Measurements from ENCODE around the gene DMBX1. TPM values are rescaled to one million over a fixed set of nuclear protein-coding genes. Genes with fewer than 3 reads are reported as not detected.

The DMBX1 gene
- total RNA-seq, 4 donors from 2014 or later = not detected

DNA sequence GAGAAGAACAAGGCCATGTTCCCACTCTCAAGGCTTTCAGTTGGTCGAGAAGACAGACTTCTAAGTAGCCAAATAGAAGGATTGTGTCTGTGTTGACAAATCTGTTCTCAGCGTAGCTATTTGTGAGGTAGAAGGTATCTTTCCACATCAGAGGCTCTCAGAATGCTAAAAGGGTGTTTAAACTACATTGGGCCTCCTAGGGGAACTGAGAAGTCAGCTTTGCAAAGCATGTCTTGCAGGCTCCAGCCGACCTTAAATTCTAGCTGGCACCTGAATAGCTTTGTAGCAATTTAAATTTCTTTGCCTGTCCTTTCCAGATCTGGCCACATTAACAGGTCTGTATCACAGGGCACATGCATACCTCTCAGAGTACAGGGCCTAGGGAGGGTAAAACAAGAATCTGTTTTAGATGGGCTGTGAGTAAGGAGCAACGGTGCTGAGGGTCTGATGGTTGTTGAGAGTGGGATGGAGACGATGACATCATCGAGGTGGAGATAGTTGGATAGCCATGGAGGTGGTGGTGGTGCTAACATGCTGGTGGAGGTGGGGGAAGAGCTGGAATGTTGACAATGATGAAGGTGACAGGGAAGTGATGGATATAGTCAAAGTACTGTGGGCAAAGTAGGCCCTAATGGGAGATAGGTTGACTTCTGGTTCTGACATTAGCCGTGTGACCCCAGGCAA, 17.0 kb upstream of the DMBX1 start:
- 61% methylated on average over 7 of the region's 7 CpGs for WGBS
- Histone ChIP-seq H3K36me3 (no peaks in the 10 kb centered on the region), H3K9me3 (no peaks in the 10 kb centered on the region), H3K4me3 (no peak overlapping the region), H3K4me1 (no peaks in the 10 kb centered on the region), H3K27ac (replicated peaks in 1 of 4) (no peak overlapping the region), H3K27me3 (peaks cover 0 to 46% (median 0%) of the 10 kb centered on the region in 4 donors)
- no peak for DNase-seq (ENCODE audit: extremely low spot score)
- intact Hi-C loops (cut with DNase I) = no loop called here
- TF ChIP-seq POLR2AphosphoS5 (IDR thresholded peaks at IDR 0.05) (no peak), POLR2A (IDR thresholded peaks at IDR 0.05; ENCODE audit: low read depth) (no peak)

DNA sequence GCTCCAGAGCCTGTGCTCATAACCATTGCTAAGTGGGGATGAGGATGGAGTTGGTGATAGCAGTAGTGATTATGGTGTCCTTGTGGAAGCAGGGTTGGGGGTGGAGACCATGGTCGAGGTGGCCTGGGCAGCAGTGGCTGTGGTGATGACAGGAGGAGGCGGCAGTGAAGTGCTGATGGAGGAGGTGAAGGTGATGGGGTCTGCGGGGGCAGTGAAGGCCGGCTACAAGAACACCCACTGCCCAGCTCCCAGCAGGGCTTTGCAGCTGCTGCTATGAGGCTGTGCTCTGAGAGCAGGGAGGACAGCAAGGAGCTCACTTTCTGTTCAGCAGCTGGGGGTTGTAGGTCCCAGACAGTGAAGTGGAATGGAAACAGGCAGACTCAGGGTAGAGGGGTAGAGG, 15.6 kb upstream of the DMBX1 start:
- no peak overlapping the region for H3K4me3 ChIP-seq
- H3K36me3 ChIP-seq = no peaks in the 10 kb centered on the region
- H3K4me1 ChIP-seq = no peaks in the 10 kb centered on the region
- no peak overlapping the region for H3K27ac ChIP-seq (replicated peaks in 1 of 4)
- H3K9me3 ChIP-seq = no peaks in the 10 kb centered on the region
- WGBS = 34% methylated on average over 4 of the region's 4 CpGs
- peaks cover 0 to 55% (median 0%) of the 10 kb centered on the region in 4 donors for H3K27me3 ChIP-seq
- intact Hi-C loops (cut with DNase I) = no loop called here
- no peak for TF ChIP-seq EP300 (IDR thresholded peaks at IDR 0.05)
- no peak for DNase-seq (ENCODE audit: extremely low spot score)

DNA sequence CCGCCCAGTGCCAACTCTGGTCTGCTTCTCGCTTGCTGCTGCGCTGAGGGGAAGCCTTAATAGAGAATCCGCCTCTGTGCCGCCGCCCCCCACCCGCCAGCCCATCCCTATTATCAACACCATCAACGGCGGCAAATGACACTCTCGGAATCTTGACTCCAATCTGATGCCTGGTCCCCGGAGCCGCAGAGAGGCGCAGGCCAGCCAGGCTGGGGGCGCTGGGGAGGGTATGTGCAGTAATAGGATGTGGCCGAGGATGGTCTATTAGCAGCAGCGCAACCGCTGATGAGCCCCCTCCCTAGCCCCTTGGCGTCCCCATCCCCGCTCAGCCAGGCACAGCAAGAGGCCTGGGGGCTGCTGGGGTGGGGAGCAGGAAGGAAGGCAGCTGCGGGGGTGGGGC, 15.1 kb upstream of the DMBX1 start:
- H3K36me3 ChIP-seq = no peaks in the 10 kb centered on the region
- no peaks in the 10 kb centered on the region for H3K4me1 ChIP-seq
- no peak overlapping the region for H3K27ac ChIP-seq (replicated peaks in 1 of 4)
- H3K27me3 ChIP-seq = peaks cover 0 to 52% (median 0%) of the 10 kb centered on the region in 4 donors
- no peaks in the 10 kb centered on the region for H3K9me3 ChIP-seq
- WGBS = 33% methylated on average over 16 of the region's 20 CpGs
- no peak overlapping the region for H3K4me3 ChIP-seq
- intact Hi-C loops (cut with DNase I) = no loop called here
- TF ChIP-seq, protein P1, sequence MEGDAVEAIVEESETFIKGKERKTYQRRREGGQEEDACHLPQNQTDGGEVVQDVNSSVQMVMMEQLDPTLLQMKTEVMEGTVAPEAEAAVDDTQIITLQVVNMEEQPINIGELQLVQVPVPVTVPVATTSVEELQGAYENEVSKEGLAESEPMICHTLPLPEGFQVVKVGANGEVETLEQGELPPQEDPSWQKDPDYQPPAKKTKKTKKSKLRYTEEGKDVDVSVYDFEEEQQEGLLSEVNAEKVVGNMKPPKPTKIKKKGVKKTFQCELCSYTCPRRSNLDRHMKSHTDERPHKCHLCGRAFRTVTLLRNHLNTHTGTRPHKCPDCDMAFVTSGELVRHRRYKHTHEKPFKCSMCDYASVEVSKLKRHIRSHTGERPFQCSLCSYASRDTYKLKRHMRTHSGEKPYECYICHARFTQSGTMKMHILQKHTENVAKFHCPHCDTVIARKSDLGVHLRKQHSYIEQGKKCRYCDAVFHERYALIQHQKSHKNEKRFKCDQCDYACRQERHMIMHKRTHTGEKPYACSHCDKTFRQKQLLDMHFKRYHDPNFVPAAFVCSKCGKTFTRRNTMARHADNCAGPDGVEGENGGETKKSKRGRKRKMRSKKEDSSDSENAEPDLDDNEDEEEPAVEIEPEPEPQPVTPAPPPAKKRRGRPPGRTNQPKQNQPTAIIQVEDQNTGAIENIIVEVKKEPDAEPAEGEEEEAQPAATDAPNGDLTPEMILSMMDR (IDR thresholded peaks at IDR 0.05) = no peak
- TF ChIP-seq POLR2AphosphoS5 (IDR thresholded peaks at IDR 0.05) (no peak), POLR2A (IDR thresholded peaks at IDR 0.05; ENCODE audit: low read depth) (no peak), EP300 (IDR thresholded peaks at IDR 0.05) (no peak)
- no peak for DNase-seq (ENCODE audit: extremely low spot score)

DNA sequence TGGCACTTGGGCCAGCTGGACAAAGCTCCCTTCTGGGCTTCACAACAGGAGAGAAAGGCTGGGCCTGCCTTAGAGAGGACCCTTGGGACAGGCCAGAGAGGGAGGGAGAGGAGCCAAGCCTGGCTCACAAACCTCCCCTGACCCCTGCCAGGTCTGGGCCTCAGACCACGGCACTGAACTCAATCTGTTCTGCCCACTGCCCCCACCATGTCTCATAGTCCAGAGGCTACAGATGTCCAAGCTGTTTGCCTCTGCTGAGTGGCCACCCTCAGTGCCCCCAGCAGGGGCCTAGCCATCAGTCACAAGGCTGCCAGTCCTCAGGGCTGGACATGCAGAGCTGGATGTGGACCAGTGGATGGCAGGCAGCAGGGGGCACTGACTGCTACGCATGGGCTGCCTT, 13.0 kb upstream of the DMBX1 start:
- DNase-seq (ENCODE audit: extremely low spot score) = no peak
- WGBS = 78% methylated on average over 2 of the region's 2 CpGs
- Histone ChIP-seq H3K36me3 (no peaks in the 10 kb centered on the region), H3K4me1 (no peaks in the 10 kb centered on the region), H3K27ac (replicated peaks in 1 of 4) (no peak overlapping the region), H3K27me3 (peaks cover 0 to 70% (median 0%) of the 10 kb centered on the region in 4 donors), H3K9me3 (no peaks in the 10 kb centered on the region), H3K4me3 (no peak overlapping the region)
- TF ChIP-seq POLR2AphosphoS5 (IDR thresholded peaks at IDR 0.05) = no peak
- no peak for TF ChIP-seq POLR2A (IDR thresholded peaks at IDR 0.05; ENCODE audit: low read depth)
- no peak for TF ChIP-seq EP300 (IDR thresholded peaks at IDR 0.05)
- TF ChIP-seq, protein P1 (IDR thresholded peaks at IDR 0.05) = no peak
- intact Hi-C loops (cut with DNase I) = loop anchor here (2.0 kb wide), 1 partner anchor 52 kb away; no protein-coding TSS in a partner anchor

DNA sequence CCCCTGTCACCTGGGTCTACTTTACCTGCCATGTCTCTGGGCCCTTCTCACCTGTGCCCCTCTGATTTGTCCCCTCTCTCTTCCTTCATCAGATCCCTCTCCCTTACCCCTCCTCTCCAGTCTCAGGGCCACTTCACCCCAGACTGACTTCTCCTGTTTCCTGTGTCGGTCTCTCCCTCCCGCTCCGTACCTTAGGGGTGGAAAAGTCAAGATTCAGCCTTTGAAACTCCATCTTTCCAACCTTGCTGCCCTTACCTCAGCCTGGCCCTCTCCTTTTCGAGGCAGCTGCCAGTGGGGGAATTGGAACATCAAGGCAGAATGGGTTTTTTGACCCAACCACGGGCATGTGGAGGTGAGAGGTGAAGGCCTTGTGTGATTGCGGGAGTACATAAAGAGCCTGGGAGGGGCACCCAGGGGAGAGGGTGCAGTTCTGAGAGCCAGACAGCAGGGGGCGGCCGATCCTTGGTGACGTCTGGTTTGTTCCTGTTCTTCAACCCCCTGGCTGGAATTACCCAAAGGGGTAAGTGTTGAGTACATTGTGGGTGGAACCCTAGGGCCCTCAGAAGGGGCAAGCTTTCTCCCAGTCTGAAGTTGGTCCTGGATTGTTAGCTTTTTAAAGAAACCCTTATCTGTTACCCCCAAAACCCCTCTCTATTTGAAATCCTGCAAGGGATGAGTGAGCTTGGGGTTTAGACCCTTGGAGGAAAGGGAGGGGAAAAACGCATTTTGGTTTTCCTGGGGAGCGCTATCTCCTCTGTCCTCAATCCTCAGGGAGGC, 12.3 kb upstream of the DMBX1 start:
- no peaks in the 10 kb centered on the region for H3K9me3 ChIP-seq
- intact Hi-C loops (cut with DNase I) = loop anchor here (2.0 kb wide), 1 partner anchor 51 kb away; no protein-coding TSS in a partner anchor
- no peak for TF ChIP-seq POLR2AphosphoS5 (IDR thresholded peaks at IDR 0.05)
- TF ChIP-seq, protein P1 (IDR thresholded peaks at IDR 0.05) = peak; percentile 72 to 95 (median 79)
- H3K36me3 ChIP-seq = no peaks in the 10 kb centered on the region
- H3K27me3 ChIP-seq = peaks cover 0 to 70% (median 0%) of the 10 kb centered on the region in 4 donors
- no peak overlapping the region for H3K27ac ChIP-seq (replicated peaks in 1 of 4)
- no peaks in the 10 kb centered on the region for H3K4me1 ChIP-seq
- peak; percentile 95 for DNase-seq (ENCODE audit: extremely low spot score)
- no peak overlapping the region for H3K4me3 ChIP-seq
- WGBS = 34% methylated on average over 11 of the region's 11 CpGs
